DOHH2 (cell line): ENCODE data around the gene DPP6.

ENCODE experiments used
- H3F3A ChIP-seq: fragments of 200-600 bp; sonication (generic), shearing (Covaris generic); 2 replicates; pipeline ENCODE4 v1.6.0; 2016; ENCODE audit warnings: antibody characterized with exemption, mild to moderate bottlenecking; ENCODE audit not compliant: control insufficient read depth, insufficient read depth
- H3K27ac ChIP-seq: fragments of 200-600 bp; sonication (generic); 2 replicates; pipeline ENCODE4 v1.5.1; 2014; ENCODE audit warnings: low read depth, mild to moderate bottlenecking, low read length, moderate library complexity
- H3K27me3 ChIP-seq: fragments of 200-600 bp; sonication (generic); 2 replicates; pipeline ENCODE4 v1.6.1; 2014; ENCODE audit warnings: mild to moderate bottlenecking, low read length, mixed read lengths; ENCODE audit not compliant: control insufficient read depth
- H3K36me3 ChIP-seq: fragments of 200-600 bp; sonication (generic); 2 replicates; pipeline ENCODE4 v1.6.1; 2014; ENCODE audit warnings: mild to moderate bottlenecking, low read length, moderate library complexity, mixed read lengths; ENCODE audit not compliant: control insufficient read depth
- H3K4me1 ChIP-seq: fragments of 200-600 bp; sonication (generic); 2 replicates; pipeline ENCODE4 v1.6.1; 2014; ENCODE audit warnings: mild to moderate bottlenecking, low read length, mixed read lengths; ENCODE audit not compliant: control insufficient read depth
- H3K4me2 ChIP-seq: fragments of 200-600 bp; sonication (generic); 2 replicates; pipeline ENCODE4 v1.6.0; 2014; ENCODE audit warnings: mild to moderate bottlenecking, low read length, moderate library complexity
- H3K4me3 ChIP-seq: fragments of 200-600 bp; sonication (generic); 2 replicates; pipeline ENCODE4 v1.5.1; 2014; ENCODE audit warnings: mild to moderate bottlenecking, low read length, mixed read lengths
- H3K79me2 ChIP-seq: fragments of 200-600 bp; sonication (generic); 2 replicates; pipeline ENCODE4 v1.6.1; 2014; ENCODE audit warnings: mild to moderate bottlenecking, low read length, mixed read lengths; ENCODE audit not compliant: control insufficient read depth
- H3K9me2 ChIP-seq: fragments of 200-600 bp; sonication (generic); replicated peaks from 2 replicates; pipeline ENCODE4 v1.6.1; 2014; ENCODE audit warnings: mild to moderate bottlenecking, low read length, mixed read lengths; ENCODE audit not compliant: control insufficient read depth
- H3K9me3 ChIP-seq: fragments of 200-600 bp; sonication (generic); 2 replicates; pipeline ENCODE4 v1.6.1; 2014; ENCODE audit warnings: antibody characterized with exemption, low read length, mixed read lengths; ENCODE audit not compliant: control insufficient read depth, insufficient read depth
- H4K20me1 ChIP-seq: fragments of 200-600 bp; sonication (generic); 2 replicates; pipeline ENCODE4 v1.6.0; 2014; ENCODE audit warnings: low read depth, mild to moderate bottlenecking, antibody characterized with exemption, low read length, moderate library complexity; ENCODE audit not compliant: control insufficient read depth, insufficient read depth
- CTCF ChIP-seq: fragments of 200-600 bp; sonication (generic); IDR thresholded peaks from one replicate; pipeline ENCODE4 v1.5.1; 2014; ENCODE audit warnings: antibody characterized with exemption, mild to moderate bottlenecking, low read depth, low read length; ENCODE audit not compliant: poor library complexity, severe bottlenecking
- EZH2phosphoT487 ChIP-seq: fragments of 200-600 bp; sonication (generic); IDR thresholded peaks from 2 replicates; pipeline ENCODE4 v1.6.1; 2017; ENCODE audit warnings: borderline replicate concordance, mild to moderate bottlenecking, antibody characterized with exemption, low read length, moderate library complexity, mixed read lengths

DPP6 gene

GRCh38 chr7:154409703-154410311 is 357.6 kb downstream of the DPP6 start:
- Histone ChIP-seq H3K27ac (no peak overlapping the region), H3F3A (no peaks in the 10 kb centered on the region), H3K27me3 (no peaks in the 10 kb centered on the region), H3K4me1 (no peaks in the 10 kb centered on the region), H3K36me3 (no peaks in the 10 kb centered on the region), H3K9me3 (0 out of 2 replicates have a peak, but pooled peaks cover 4% of the 10 kb centered on the region), H3K79me2 (no peaks in the 10 kb centered on the region), H3K4me3 (no peak overlapping the region), H3K4me2 (no peak overlapping the region), H4K20me1 (no peaks in the 10 kb centered on the region), H3K9me2 (no peaks in the 10 kb centered on the region)
- TF ChIP-seq EZH2phosphoT487 (no peak), CTCF (no peak)

- H4K20me1 ChIP-seq: no peaks in the 10 kb centered on the region
Measured at GRCh38 chr7:154412105-154412504, 359.9 kb downstream of the DPP6 start.

GRCh38 chr7:154415709-154416399 is 363.7 kb downstream of the DPP6 start:
- TF ChIP-seq CTCF (no peak), EZH2phosphoT487 (no peak)
- Histone ChIP-seq H3K4me2 (no peak overlapping the region), H3K79me2 (no peaks in the 10 kb centered on the region), H3K36me3 (no peaks in the 10 kb centered on the region), H3K9me3 (no peaks in the 10 kb centered on the region; the same call in 1 of the 2 replicates), H3K4me1 (no peaks in the 10 kb centered on the region), H3K27ac (no peak overlapping the region), H4K20me1 (no peaks in the 10 kb centered on the region), H3K9me2 (no peaks in the 10 kb centered on the region; the same call in 1 of the 2 replicates), H3F3A (no peaks in the 10 kb centered on the region), H3K27me3 (no peaks in the 10 kb centered on the region), H3K4me3 (no peak overlapping the region)

More at GRCh38 chr7:154412105-154412504, 359.9 kb downstream of the DPP6 start:
- Histone ChIP-seq H3K27ac (no peak overlapping the region), H3F3A (no peaks in the 10 kb centered on the region), H3K9me3 (no peaks in the 10 kb centered on the region), H3K27me3 (no peaks in the 10 kb centered on the region), H3K36me3 (no peaks in the 10 kb centered on the region), H3K4me2 (no peak overlapping the region), H3K4me3 (no peak overlapping the region), H3K4me1 (no peaks in the 10 kb centered on the region), H3K79me2 (no peaks in the 10 kb centered on the region), H3K9me2 (no peaks in the 10 kb centered on the region)
- no peak for TF ChIP-seq CTCF
- no peak for TF ChIP-seq EZH2phosphoT487
